SJCRH30 (cell line): ENCODE measurements around the gene ZFPM1. TPM values are rescaled to one million over a fixed set of nuclear protein-coding genes. Genes with fewer than 3 reads are reported as not detected.

ENCODE experiments used
- DNase-seq, 2 experiments: peaks; one replicate each; pipeline ENCODE4 v3.0.0-alpha.2; 2015 to 2020
- H3K27ac ChIP-seq: fragments of 250-450 bp; sonication (Bioruptor Pico); 2 replicates; pipeline ENCODE4 v1.5.1; 2020; ENCODE audit warnings: mild to moderate bottlenecking, moderate library complexity
- H3K27me3 ChIP-seq: fragments of 250-450 bp; sonication (Bioruptor Pico); 2 replicates; pipeline ENCODE4 v1.5.1; 2020; ENCODE audit warnings: mild to moderate bottlenecking, moderate library complexity
- H3K36me3 ChIP-seq: fragments of 250-450 bp; sonication (Bioruptor Pico); 2 replicates; pipeline ENCODE4 v1.5.1; 2020; ENCODE audit warnings: mild to moderate bottlenecking, moderate library complexity
- H3K4me1 ChIP-seq: fragments of 250-450 bp; sonication (Bioruptor Pico); 2 replicates; pipeline ENCODE4 v1.5.1; 2020; ENCODE audit warnings: mild to moderate bottlenecking, moderate library complexity
- H3K4me3 ChIP-seq: fragments of 250-450 bp; sonication (Bioruptor Pico); 2 replicates; pipeline ENCODE4 v1.5.1; 2020; ENCODE audit warnings: mild to moderate bottlenecking, moderate library complexity
- H3K9me3 ChIP-seq: fragments of 250-450 bp; sonication (Bioruptor Pico); replicated peaks from 2 replicates; pipeline ENCODE4 v1.5.1; 2020; ENCODE audit warnings: mild to moderate bottlenecking, moderate library complexity
- total RNA-seq: library from RNA; depleted of rRNA; stranded (reverse); fragments of >200 nt; shearing (Covaris generic); gene quantifications from 2 replicates; pipeline ENCODE4 v1.2.3, GENCODE V29; 2014

ZFPM1 gene
- total RNA-seq, 1 experiment from 2014 or later: 0.85 TPM

DNA sequence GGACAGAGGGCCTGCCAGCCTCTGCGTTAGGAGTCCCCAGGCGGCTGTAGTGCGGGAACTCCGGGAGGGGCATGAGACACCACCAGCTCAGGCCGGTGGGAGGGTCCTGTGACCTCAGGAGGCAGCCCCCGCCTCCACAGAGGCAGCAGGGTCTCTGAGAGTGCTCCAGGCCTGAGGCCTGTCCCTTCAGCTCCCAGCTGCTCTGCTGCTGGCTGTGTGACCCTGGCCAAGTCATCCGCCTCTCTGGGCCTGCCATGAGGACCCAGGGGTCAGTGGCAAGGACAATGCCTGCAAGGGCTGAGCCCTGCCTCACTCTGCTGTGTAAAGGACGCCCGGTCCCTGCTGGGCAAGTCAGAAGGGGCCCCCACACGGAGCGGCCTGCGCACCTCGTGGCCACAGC lies 27.1 kb upstream of the ZFPM1 start:
- DNase-seq: no peak
- no peak overlapping the region for H3K27ac ChIP-seq

DNA sequence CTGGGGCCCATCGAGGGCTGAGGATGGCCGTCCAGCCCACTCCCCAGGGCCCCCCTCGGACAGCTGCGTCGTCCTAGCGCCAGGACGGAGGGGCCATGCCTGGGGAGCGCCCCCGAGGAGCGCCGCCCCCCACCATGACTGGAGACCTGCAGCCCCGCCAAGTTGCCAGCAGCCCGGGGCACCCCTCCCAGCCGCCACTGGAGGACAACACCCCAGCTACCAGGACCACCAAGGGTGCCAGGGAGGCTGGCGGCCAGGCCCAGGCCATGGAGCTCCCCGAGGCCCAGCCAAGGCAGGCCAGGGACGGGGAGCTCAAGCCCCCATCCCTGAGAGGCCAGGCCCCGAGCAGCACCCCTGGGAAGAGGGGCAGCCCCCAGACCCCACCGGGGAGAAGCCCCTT lies 25.7 kb upstream of the ZFPM1 start:
- no peaks in the 10 kb centered on the region for H3K4me1 ChIP-seq
- H3K27ac ChIP-seq: no peak overlapping the region
- no peaks in the 10 kb centered on the region for H3K36me3 ChIP-seq
- no peaks in the 10 kb centered on the region for H3K9me3 ChIP-seq
- no peak overlapping the region for H3K4me3 ChIP-seq
- no peak for DNase-seq
- no peaks in the 10 kb centered on the region for H3K27me3 ChIP-seq

More for the DNA sequence above, 27.1 kb upstream of the ZFPM1 start:
- Histone ChIP-seq H3K4me3 (no peak overlapping the region), H3K9me3 (no peaks in the 10 kb centered on the region), H3K27me3 (no peaks in the 10 kb centered on the region), H3K36me3 (no peaks in the 10 kb centered on the region), H3K4me1 (no peaks in the 10 kb centered on the region)

DNA sequence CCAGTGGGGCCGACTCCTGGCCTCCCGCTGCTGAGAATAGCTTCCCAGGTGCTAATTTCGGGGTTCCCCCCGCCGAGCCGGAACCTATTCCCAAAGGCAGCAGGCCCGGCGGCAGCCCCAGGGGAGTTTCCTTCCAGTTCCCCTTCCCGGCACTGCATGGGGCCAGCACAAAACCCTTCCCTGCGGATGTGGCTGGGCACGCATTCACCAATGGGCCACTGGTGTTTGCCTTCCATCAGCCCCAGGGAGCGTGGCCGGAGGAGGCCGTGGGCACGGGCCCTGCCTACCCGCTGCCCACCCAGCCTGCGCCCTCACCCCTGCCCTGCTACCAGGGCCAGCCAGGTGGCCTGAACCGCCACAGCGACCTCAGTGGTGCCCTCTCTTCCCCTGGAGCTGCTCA lies 24.9 kb upstream of the ZFPM1 start:
- H3K27ac ChIP-seq: no peak overlapping the region
- no peak overlapping the region for H3K4me3 ChIP-seq
- no peak for DNase-seq
- H3K4me1 ChIP-seq: no peaks in the 10 kb centered on the region
- H3K36me3 ChIP-seq: no peaks in the 10 kb centered on the region
- no peaks in the 10 kb centered on the region for H3K27me3 ChIP-seq
- H3K9me3 ChIP-seq: no peaks in the 10 kb centered on the region

- Histone ChIP-seq H3K4me1 (no peaks in the 10 kb centered on the region), H3K27ac (no peak overlapping the region), H3K27me3 (no peaks in the 10 kb centered on the region), H3K4me3 (no peak overlapping the region), H3K9me3 (no peaks in the 10 kb centered on the region), H3K36me3 (no peaks in the 10 kb centered on the region)
- DNase-seq: no peak
These were observed 24.3 kb upstream of the ZFPM1 start for GRCh38 chr16:88428616-88429386.

- DNase-seq: no peak
- no peaks in the 10 kb centered on the region for H3K27me3 ChIP-seq
- no peak overlapping the region for H3K27ac ChIP-seq
- no peaks in the 10 kb centered on the region for H3K36me3 ChIP-seq
- H3K4me1 ChIP-seq: no peaks in the 10 kb centered on the region
- no peaks in the 10 kb centered on the region for H3K9me3 ChIP-seq
- no peak overlapping the region for H3K4me3 ChIP-seq
These were observed 23.5 kb upstream of the ZFPM1 start for GRCh38 chr16:88429387-88430184.

DNA sequence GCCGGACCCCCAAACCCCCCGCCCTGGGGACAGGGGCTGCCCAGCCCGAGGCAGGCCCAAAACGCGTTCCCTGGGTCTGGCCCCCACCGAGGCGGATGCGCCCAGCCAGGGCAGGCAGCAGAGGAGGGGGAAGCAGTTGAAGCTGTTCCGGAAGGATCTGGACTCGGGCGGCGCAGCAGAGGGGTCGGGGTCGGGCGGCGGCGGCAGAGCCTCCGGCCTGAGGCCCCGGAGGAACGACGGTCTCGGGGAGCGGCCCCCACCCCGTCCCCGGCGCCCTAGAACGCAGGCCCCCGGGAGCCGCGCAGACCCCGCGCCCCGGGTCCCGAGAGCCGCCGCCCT lies 22.9 kb upstream of the ZFPM1 start:
- no peaks in the 10 kb centered on the region for H3K27me3 ChIP-seq
- H3K9me3 ChIP-seq: no peaks in the 10 kb centered on the region
- H3K4me1 ChIP-seq: no peaks in the 10 kb centered on the region
- no peak for DNase-seq
- no peak overlapping the region for H3K4me3 ChIP-seq
- no peaks in the 10 kb centered on the region for H3K36me3 ChIP-seq
- no peak overlapping the region for H3K27ac ChIP-seq

DNA sequence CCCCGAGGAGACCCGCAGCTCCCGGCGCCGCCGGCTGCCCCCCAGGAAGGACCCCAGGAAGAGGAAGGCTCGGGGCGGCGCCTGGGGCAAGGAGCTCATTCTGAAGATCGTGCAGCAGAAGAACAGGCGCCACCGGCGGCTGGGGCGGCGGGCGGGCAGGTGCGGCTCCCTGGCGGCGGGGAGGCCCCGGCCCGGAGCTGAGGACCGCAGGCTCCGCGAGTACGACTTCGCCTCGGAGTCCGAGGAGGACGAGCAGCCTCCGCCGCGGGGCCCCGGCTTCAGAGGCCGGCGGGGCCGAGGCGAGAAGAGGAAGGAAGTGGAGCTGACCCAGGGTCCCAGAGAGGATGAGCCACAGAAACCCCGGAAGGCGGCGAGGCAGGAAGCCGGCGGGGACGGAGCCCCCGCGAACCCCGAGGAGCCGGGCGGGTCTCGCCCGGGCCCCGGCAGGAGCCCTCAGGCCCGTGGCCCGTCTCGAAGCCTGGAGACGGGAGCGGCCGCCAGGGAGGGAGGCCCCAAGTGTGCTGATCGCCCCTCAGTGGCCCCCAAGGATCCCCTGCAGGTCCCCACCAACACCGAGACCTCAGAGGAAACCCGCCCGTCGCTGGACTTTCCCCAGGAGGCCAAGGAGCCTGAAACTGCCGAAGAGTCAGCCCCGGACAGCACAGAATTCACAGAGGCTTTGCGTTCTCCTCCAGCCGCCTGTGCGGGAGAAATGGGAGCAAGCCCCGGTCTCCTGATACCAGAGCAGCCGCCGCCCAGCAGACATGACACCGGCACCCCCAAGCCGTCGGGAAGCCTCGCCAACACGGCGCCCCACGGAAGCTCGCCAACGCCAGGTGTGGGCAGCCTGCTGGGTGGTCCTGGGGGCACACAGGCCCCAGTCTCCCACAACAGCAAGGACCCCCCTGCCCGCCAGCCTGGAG lies 22.3 kb upstream of the ZFPM1 start:
- Histone ChIP-seq H3K4me1 (no peaks in the 10 kb centered on the region), H3K4me3 (no peak overlapping the region), H3K36me3 (no peaks in the 10 kb centered on the region), H3K27me3 (no peaks in the 10 kb centered on the region), H3K9me3 (no peaks in the 10 kb centered on the region), H3K27ac (no peak overlapping the region)
- no peak for DNase-seq

GRCh38 chr16:88431651-88432050 lies 21.4 kb upstream of the ZFPM1 start:
- DNase-seq: no peak
- H3K4me1 ChIP-seq: no peaks in the 10 kb centered on the region
- H3K4me3 ChIP-seq: no peak overlapping the region
- no peaks in the 10 kb centered on the region for H3K9me3 ChIP-seq
- H3K27me3 ChIP-seq: no peaks in the 10 kb centered on the region
- H3K27ac ChIP-seq: no peak overlapping the region
- no peaks in the 10 kb centered on the region for H3K36me3 ChIP-seq

GRCh38 chr16:88432174-88432573 lies 20.9 kb upstream of the ZFPM1 start:
- Histone ChIP-seq H3K36me3 (no peaks in the 10 kb centered on the region), H3K27me3 (no peaks in the 10 kb centered on the region), H3K4me1 (no peaks in the 10 kb centered on the region), H3K4me3 (no peak overlapping the region), H3K27ac (no peak overlapping the region), H3K9me3 (no peaks in the 10 kb centered on the region)
- DNase-seq: no peak

GRCh38 chr16:88432753-88433152 lies 20.3 kb upstream of the ZFPM1 start:
- Histone ChIP-seq H3K9me3 (no peaks in the 10 kb centered on the region), H3K4me1 (no peaks in the 10 kb centered on the region), H3K27me3 (no peaks in the 10 kb centered on the region), H3K36me3 (no peaks in the 10 kb centered on the region), H3K27ac (no peak overlapping the region), H3K4me3 (no peak overlapping the region)
- DNase-seq: no peak

DNA sequence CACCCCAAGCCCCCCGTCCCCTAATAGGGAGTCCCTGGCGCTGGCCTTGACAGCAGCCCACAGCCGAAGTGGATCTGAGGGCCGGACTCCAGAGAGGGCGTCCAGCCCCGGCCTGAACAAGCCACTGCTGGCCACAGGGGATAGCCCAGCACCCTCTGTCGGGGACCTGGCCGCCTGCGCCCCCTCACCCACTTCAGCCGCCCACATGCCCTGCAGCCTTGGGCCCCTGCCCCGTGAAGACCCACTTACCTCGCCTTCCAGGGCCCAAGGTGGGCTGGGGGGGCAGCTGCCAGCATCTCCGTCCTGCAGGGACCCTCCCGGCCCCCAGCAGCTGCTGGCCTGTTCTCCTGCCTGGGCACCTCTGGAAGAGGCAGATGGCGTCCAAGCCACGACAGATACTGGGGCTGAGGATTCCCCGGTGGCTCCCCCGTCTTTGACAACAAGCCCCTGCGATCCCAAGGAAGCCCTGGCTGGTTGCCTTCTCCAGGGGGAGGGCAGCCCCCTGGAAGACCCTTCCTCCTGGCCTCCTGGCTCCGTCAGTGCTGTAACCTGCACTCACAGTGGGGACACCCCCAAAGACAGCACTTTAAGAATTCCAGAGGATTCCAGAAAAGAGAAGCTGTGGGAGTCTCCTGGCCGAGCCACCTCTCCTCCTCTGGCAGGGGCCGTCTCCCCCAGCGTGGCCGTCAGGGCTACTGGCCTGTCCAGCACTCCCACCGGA lies 19.3 kb upstream of the ZFPM1 start:
- H3K9me3 ChIP-seq: no peaks in the 10 kb centered on the region
- H3K4me3 ChIP-seq: no peak overlapping the region
- no peaks in the 10 kb centered on the region for H3K36me3 ChIP-seq
- H3K4me1 ChIP-seq: no peaks in the 10 kb centered on the region
- DNase-seq: no peak
- no peak overlapping the region for H3K27ac ChIP-seq
- no peaks in the 10 kb centered on the region for H3K27me3 ChIP-seq

DNA sequence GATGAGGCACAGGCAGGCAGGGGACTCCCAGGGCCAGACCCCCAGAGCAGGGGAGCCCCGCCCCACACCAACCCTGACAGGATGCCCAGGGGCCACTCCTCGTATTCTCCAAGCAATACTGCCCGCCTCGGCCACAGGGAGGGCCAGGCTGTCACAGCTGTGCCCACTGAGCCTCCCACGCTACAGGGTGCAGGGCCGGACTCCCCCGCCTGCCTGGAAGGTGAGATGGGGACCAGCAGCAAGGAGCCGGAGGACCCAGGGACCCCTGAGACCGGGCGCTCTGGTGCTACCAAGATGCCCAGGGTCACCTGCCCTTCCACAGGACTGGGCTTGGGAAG lies 18.8 kb upstream of the ZFPM1 start:
- Histone ChIP-seq H3K27me3 (no peaks in the 10 kb centered on the region), H3K4me1 (no peaks in the 10 kb centered on the region), H3K36me3 (no peaks in the 10 kb centered on the region), H3K9me3 (no peaks in the 10 kb centered on the region), H3K27ac (no peak overlapping the region), H3K4me3 (no peak overlapping the region)
- no peak for DNase-seq

DNA sequence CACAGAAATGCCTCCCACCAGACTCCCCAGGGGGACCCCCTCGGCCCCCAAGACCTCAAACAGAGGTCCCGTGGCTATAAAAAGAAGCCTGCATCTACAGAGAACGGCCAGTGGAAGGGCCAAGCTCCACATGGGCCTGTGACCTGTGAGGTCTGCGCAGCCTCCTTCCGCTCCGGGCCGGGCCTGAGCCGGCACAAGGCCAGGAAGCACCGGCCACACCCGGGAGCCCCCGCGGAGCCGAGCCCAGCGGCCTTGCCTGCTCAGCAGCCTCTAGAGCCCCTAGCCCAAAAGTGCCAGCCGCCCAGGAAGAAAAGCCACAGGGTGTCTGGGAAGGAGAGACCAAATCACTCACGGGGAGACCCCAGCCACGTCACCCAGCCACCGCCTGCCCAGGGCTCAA lies 18.3 kb upstream of the ZFPM1 start:
- no peak for DNase-seq
- Histone ChIP-seq H3K9me3 (no peaks in the 10 kb centered on the region), H3K4me1 (no peaks in the 10 kb centered on the region), H3K4me3 (no peak overlapping the region), H3K36me3 (no peaks in the 10 kb centered on the region), H3K27ac (no peak overlapping the region), H3K27me3 (no peaks in the 10 kb centered on the region)

GRCh38 chr16:88435437-88436355 lies 17.4 kb upstream of the ZFPM1 start:
- no peaks in the 10 kb centered on the region for H3K27me3 ChIP-seq
- H3K4me1 ChIP-seq: no peaks in the 10 kb centered on the region
- DNase-seq: no peak
- no peaks in the 10 kb centered on the region for H3K36me3 ChIP-seq
- no peaks in the 10 kb centered on the region for H3K9me3 ChIP-seq
- H3K4me3 ChIP-seq: no peak overlapping the region
- no peak overlapping the region for H3K27ac ChIP-seq
